Peyer's patch (tissue), 4 donors: ENCODE results near the gene EIF4E2.

Experiments used
- CTCF ChIP-seq, 6 experiments: fragments of 450-650 bp in 4 of 6; fragments of 200-600 bp in 2 of 6; sonication (generic) in 1 of 6; IDR thresholded peaks; one replicate each; pipeline ENCODE4 v1.5.1; 2017 to 2019; ENCODE audit warnings: antibody characterized with exemption in 6 of 6, mild to moderate bottlenecking in 3 of 6, moderate library complexity in 1 of 6
- POLR2A ChIP-seq, 2 donors: fragments of 450-650 bp; IDR thresholded peaks; one replicate each; pipeline ENCODE4 v1.5.1; 2017; ENCODE audit warnings: antibody characterized with exemption in 2 of 2, mild to moderate bottlenecking in 2 of 2, moderate library complexity in 2 of 2

GRCh38 chr2:232584238-232584637, 33.7 kb downstream of the EIF4E2 start:
- TF ChIP-seq CTCF (IDR thresholded peaks at IDR 0.05) (no peak), POLR2A (IDR thresholded peaks at IDR 0.05) (no peak)
